Cardiac fibroblast (primary cell): ENCODE data around the gene GARS1.

Experiments used
- DNase-seq, 2 donors: peaks; one replicate each; pipeline versions ENCODE4 v3.0.0 to v3.0.0-alpha.2; 2010; ENCODE audit warnings: low read depth in 2 of 2
- H3K4me3 ChIP-seq, 2 donors: replicated peaks in 1 of 2; 1 replicate in 1 of 2; 2 replicates in 1 of 2; pipeline ENCODE4 v1.5.1; 2011; ENCODE audit warnings: low read depth in 2 of 2, low read length in 2 of 2, mild to moderate bottlenecking in 2 of 2, moderate library complexity in 1 of 2
- TF ChIP-seq, protein P1 (sequence below): IDR thresholded peaks from one replicate; pipeline ENCODE4 v1.5.1; 2011; ENCODE audit warnings: low read depth, mild to moderate bottlenecking, low read length, inconsistent platforms

Gene GARS1

DNA sequence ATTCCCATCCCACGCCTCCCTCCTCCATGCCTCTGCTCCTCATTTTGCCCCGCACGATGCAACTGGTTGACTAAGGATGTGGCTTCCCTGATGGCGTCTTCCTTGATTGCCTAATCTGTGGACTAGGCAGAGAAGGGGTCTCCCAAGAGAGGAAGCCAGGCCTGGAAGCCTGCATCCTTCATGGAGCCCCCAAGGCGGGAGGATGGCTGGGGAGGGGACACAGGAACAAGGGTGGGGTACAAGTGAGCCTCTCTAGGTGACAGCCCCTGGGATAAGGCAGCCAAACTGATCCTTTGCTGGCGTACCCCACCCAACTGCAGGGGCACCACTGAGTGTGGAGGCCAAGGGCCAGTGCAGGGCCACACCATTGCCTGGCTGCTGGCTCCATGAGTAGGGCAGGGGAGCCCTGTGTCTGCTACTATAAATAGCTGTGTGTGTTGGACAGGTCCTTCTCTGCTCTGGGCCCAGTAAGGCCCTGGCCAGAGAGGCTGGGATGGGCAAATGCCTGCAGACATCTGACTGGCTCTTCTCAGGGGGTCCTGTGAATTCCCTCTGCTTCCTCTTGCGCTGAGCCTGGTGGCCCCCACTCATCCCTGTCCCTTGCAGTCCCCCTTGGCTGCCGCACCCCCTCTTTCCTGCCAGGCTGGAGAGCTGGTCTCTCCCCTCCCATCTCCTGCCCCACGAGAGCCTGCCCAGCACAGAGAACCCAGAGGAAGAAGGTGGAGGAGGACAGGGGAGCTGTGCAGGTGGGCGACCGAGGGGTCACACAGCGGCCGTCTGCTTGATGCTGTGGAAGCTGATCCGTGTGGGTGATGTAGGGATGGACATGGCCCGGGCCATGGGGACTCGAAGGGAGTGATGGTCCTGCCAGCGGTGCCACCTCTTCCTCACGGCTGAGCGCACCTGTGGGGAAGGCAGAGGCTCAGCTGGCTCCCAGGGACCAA is 58.3 kb downstream of the GARS1 start:
- no peak for DNase-seq
- TF ChIP-seq, protein P1, sequence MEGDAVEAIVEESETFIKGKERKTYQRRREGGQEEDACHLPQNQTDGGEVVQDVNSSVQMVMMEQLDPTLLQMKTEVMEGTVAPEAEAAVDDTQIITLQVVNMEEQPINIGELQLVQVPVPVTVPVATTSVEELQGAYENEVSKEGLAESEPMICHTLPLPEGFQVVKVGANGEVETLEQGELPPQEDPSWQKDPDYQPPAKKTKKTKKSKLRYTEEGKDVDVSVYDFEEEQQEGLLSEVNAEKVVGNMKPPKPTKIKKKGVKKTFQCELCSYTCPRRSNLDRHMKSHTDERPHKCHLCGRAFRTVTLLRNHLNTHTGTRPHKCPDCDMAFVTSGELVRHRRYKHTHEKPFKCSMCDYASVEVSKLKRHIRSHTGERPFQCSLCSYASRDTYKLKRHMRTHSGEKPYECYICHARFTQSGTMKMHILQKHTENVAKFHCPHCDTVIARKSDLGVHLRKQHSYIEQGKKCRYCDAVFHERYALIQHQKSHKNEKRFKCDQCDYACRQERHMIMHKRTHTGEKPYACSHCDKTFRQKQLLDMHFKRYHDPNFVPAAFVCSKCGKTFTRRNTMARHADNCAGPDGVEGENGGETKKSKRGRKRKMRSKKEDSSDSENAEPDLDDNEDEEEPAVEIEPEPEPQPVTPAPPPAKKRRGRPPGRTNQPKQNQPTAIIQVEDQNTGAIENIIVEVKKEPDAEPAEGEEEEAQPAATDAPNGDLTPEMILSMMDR = no peak
- no peak overlapping the region for H3K4me3 ChIP-seq

DNA sequence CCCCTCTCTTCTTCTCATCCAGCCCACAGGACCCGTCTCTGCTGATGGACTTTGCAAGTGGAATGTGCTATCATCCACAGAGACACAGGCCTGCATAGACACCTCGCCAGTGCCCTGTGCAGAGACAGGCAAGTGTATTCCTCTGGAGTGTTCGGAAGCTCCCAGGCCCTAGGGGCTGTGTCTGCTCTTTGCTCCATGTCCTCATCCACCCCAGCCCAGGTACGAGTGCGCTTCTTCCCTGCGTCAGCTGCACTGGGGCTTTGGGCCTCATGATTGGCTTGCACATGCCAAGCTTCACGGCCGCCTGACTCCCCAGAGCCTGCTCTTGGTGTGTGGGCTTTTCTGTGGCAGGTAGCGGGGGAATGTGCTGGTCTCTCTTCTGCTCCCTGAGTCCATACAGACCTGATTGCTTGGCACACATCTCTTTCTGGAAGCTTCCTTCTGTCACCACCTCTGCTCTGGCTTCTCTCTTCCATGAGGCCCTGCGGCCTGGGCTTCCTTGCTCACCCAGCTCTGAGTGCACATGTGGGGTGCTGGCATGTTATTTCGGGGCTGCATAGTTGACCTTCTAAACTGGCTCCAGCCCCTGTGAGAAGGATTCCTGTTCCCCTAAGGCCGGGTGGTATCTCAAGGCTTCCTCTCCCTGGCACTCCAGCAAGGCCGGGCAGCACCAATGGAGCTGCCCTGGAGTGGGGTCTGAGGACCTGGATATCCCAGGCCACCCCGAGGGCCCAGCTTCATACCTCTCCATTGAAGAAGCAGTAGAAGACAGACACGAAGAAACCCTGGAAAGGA is 59.8 kb downstream of the GARS1 start:
- DNase-seq = no peak
- no peak overlapping the region for H3K4me3 ChIP-seq
- TF ChIP-seq, protein P1 = no peak

DNA sequence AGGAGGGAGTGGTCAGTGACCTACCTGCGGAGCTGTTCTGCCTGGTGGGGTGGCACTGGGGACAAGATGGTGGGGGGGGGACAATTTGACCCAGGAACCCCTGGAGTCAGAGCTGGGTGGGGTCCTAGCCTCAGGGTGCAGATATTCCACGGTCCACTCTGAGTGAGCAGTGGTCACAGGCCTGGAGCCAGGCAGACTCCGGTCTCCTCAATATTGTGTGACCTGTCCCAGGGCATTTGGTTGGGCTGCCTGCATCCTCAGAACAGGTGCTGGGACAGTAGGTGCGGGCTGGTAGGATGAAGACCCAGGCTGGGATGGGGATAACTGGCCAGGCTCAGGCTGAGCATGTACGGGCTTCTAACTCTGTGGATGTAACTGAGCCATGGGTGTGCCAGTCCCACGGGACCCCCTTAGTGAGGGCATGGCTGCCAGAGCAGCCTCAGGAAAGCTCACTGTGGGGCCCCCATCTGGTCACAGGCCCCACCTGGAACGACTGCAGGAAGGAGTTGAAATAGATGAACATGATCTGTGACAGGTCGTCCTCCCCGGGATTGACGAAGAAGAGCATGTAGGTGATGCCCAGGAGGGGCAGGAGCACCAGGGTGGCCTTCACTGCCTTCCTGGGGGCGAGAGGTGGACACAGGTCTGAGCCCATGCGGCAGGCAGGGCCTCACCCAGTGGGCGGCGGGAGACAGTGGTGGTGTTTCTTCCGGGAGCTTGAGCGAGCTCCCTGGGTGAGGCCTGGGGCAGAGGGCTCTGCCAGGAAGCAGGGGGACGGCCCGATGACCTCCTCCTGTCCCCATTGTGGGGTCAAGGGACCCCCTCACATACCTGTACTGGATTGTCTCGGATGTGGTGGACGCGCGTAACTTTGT is 60.7 kb downstream of the GARS1 start:
- no peak for DNase-seq
- TF ChIP-seq, protein P1 = no peak
- no peak overlapping the region for H3K4me3 ChIP-seq

DNA sequence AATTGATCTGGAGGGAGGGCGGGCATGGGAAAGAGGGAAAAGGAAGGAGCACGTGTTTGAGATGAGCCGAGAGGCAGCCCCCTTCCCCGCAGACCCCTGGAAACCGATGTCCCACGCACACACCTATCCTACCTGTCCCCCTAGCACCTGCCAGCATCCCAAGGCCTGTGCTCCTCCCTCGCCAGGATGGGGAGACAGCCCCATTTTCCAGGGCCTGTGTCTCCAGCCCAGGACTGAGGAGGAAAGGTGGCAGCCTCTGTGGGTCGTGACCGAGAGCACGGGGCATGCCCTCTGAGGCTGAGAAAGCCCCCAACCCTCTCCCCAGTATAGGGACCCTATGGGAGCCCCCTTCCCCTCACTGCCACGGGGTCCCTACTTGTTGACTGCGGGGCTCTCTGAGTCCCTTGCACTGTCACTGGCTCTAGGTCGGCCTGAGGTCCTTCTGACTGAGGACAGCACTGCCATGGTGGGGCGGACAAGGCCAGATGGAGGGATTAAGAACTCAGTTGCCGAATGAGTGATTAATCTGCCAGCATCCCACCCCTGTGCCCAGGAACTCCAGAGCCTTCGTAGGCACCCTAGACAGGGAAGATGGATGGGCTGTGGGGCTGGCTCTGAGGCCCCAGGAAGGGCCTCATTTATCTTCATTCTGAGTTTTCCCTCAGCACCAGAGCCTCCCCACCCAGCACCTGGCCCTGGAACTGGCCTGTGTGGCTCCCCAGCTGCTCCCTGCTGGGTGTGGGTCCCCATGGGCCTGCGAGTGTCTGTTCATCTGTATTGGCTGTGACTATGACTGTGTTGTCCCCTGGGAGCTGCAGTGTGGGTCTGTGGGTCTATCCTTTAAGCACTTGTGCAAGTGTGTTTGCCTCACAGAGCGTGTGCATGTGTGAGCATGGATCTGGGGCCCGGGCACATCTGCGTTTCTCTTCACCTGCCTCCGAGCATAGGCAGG is 61.6 kb downstream of the GARS1 start:
- TF ChIP-seq, protein P1 = no peak
- no peak overlapping the region for H3K4me3 ChIP-seq
- no peak for DNase-seq

- DNase-seq = no peak
- TF ChIP-seq, protein P1 = no peak
These were observed 62.5 kb downstream of the GARS1 start for GRCh38 chr7:30657131-30657530.

More at GRCh38 chr7:30657131-30657530, 62.5 kb downstream of the GARS1 start:
- H3K4me3 ChIP-seq = no peak overlapping the region
